ENCODE data around the gene FOXP2. TPM values are rescaled to one million over a fixed set of nuclear protein-coding genes. Genes with fewer than 3 reads are reported as not detected.

FOXP2 gene
- total and polyA plus RNA-seq, 2 of the 4 experiments (the other 2 are of a cell fraction): 0.89 to 1.1 TPM

DNA sequence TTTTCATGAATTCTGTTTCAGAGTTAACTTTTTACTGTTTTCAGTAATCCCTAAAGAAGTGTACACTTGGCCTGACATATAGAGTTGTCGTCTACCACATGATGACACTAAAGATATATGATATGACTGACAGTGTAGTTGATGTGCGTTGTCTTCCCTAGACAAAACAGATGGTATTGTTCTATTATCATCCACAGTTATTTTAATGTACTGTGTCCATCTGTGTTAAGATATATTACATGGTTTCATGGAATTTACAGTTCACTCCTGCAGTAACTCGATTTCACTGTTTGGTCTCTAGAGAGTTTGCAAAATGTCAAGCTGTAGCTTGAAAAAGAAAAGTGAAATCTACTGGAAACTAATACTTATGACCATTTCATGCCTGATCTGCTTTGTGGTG is 18.1 kb downstream of the FOXP2 start:
- H3K4ac ChIP-seq (ENCODE audit: low read depth, low read length): no peak overlapping the region
- H3K79me1 ChIP-seq (ENCODE audit: low read depth in 1 of 2, low read length in 2 of 2): no peaks in the 10 kb centered on the region
- POLR2A ChIA-PET (ENCODE audit: unreplicated experiment): no interaction called here
- no peak overlapping the region for H2BK20ac ChIP-seq (ENCODE audit: low read depth, low read length)
- in situ Hi-C loops (cut with MboI; ENCODE audit: low sequenced_read_pairs) (no loop called here), intact Hi-C loops (cut with micrococcal nuclease) (no loop called here), dilution Hi-C loops (cut with HindIII; ENCODE audit: low sequenced_read_pairs, unreplicated experiment) (no loop called here)
- no peak overlapping the region for H2BK120ac ChIP-seq (ENCODE audit: low read depth, low read length)
- ATAC-seq (ENCODE audit: low read depth): no peak
- H3K14ac ChIP-seq (replicated peaks; ENCODE audit: low read depth, low read length): no peak overlapping the region
- no peak for TF ChIP-seq POLR2A (IDR thresholded peaks at IDR 0.05; ENCODE audit: low read depth, low read length)
- TF ChIP-seq SMC3 (IDR thresholded peaks at IDR 0.05; ENCODE audit: low read depth, low read length): no peak
- no peak for TF ChIP-seq FOS (IDR thresholded peaks at IDR 0.05; ENCODE audit: low read depth, low read length)
- TF ChIP-seq RFX5 (IDR thresholded peaks at IDR 0.05; ENCODE audit: low read depth, low read length): no peak
- TF ChIP-seq MAZ (IDR thresholded peaks at IDR 0.05; ENCODE audit: borderline replicate concordance, low read depth, low read length): no peak
- TF ChIP-seq, protein P1, sequence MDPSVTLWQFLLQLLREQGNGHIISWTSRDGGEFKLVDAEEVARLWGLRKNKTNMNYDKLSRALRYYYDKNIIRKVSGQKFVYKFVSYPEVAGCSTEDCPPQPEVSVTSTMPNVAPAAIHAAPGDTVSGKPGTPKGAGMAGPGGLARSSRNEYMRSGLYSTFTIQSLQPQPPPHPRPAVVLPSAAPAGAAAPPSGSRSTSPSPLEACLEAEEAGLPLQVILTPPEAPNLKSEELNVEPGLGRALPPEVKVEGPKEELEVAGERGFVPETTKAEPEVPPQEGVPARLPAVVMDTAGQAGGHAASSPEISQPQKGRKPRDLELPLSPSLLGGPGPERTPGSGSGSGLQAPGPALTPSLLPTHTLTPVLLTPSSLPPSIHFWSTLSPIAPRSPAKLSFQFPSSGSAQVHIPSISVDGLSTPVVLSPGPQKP (IDR thresholded peaks at IDR 0.05; ENCODE audit: borderline replicate concordance, low read depth, low read length): no peak
- TF ChIP-seq CHD1 (IDR thresholded peaks at IDR 0.05; ENCODE audit: low read depth, low read length): no peak
- no peaks in the 10 kb centered on the region for H3K27me3 ChIP-seq (ENCODE audit: control insufficient read depth, insufficient read depth, low read length)
- no peak overlapping the region for H2AK5ac ChIP-seq (ENCODE audit: low read depth, low read length)
- H2BK5ac ChIP-seq (ENCODE audit: low read depth, low read length, poor library complexity, severe bottlenecking): no peak overlapping the region
- no peak overlapping the region for H2AFZ ChIP-seq (replicated peaks; ENCODE audit: low read length, poor library complexity)
- H3K9me1 ChIP-seq (ENCODE audit: insufficient read depth, low read length): no peaks in the 10 kb centered on the region
- H3K18ac ChIP-seq (ENCODE audit: low read depth, low read length): no peak overlapping the region
- H4K91ac ChIP-seq (ENCODE audit: insufficient read depth, low read depth, low read length): no peak overlapping the region
- no peak overlapping the region for H4K5ac ChIP-seq (ENCODE audit: low read depth, low read length)
- CTCF ChIA-PET: interaction anchor here (1.4 kb wide), 1 partner anchor 9 kb away, joined by 3 read pairs; no protein-coding TSS in a partner anchor
- no peak overlapping the region for H4K8ac ChIP-seq (ENCODE audit: low read depth in 2 of 2, low read length in 2 of 2)
- no peaks in the 10 kb centered on the region for H3K9me3 ChIP-seq (ENCODE audit: control insufficient read depth, insufficient read depth, low read length)
- H2BK15ac ChIP-seq (ENCODE audit: low read depth, low read length): no peak overlapping the region
- no TSS peak for BruUV-seq (replicated peaks)
- no peak overlapping the region for H3K23ac ChIP-seq (ENCODE audit: low read depth, low read length)
- H3K56ac ChIP-seq (ENCODE audit: extremely low read depth, insufficient read depth, low read length): no peak overlapping the region
- H3K4me2 ChIP-seq (ENCODE audit: low read depth, low read length): no peak overlapping the region
- H3K4me3 ChIP-seq (ENCODE audit: insufficient read depth, low read depth, low read length): no peak overlapping the region
- H4K20me1 ChIP-seq (ENCODE audit: insufficient read depth, low read length): no peaks in the 10 kb centered on the region
- H3K9ac ChIP-seq (ENCODE audit: low read depth, low read length): no peak overlapping the region
- DNase-seq: no peak
- no peak overlapping the region for H2AK9ac ChIP-seq (replicated peaks; ENCODE audit: low read depth, low read length, poor library complexity)
- H3K27ac ChIP-seq (ENCODE audit: insufficient read depth, low read length): no peak overlapping the region
- no CpG with 5 or more reads among the region's 3 CpGs for WGBS, 2 experiments (ENCODE audit: extremely low coverage in 2 of 2, insufficient read length in 1 of 2)
- no peaks in the 10 kb centered on the region for H3K36me3 ChIP-seq (ENCODE audit: control insufficient read depth, insufficient read depth, low read length)
- H3K4me1 ChIP-seq (ENCODE audit: control insufficient read depth, insufficient read depth, low read length): no peaks in the 10 kb centered on the region

Data from IMR-90 (cell line).